DMS153 treated with DMSO at 0.1 percent for 48 hours (cell line): ENCODE measurements around the gene DNAJB13.

Source experiments
- DNase-seq: peaks from one replicate; lab custom pipeline; 2025; ENCODE audit not compliant: unreplicated experiment; lab: John Stamatoyannopoulos, UW

The DNAJB13 gene

GRCh38 chr11:74012074-74012809 lies 61.4 kb downstream of the DNAJB13 start:
- no peak for DNase-seq

- DNase-seq, result no peak
Observed at GRCh38 chr11:74013141-74013540, 62.3 kb downstream of the DNAJB13 start.

GRCh38 chr11:74014880-74015279 lies 64.1 kb downstream of the DNAJB13 start:
- no peak for DNase-seq

GRCh38 chr11:74015919-74016684 lies 65.3 kb downstream of the DNAJB13 start:
- DNase-seq, result no peak

GRCh38 chr11:74017631-74018030 lies 66.8 kb downstream of the DNAJB13 start:
- DNase-seq, result no peak

- DNase-seq, result no peak
Observed at GRCh38 chr11:74018331-74019005, 67.6 kb downstream of the DNAJB13 start.

GRCh38 chr11:74019104-74019738 lies 68.4 kb downstream of the DNAJB13 start:
- DNase-seq, result no peak

- no peak for DNase-seq
Observed at GRCh38 chr11:74019860-74020259, 69.0 kb downstream of the DNAJB13 start.
